HG03039 (cell line): ENCODE data around the gene CRYZL1.

Source experiments
- ATAC-seq: cut with Tn5 transposase; IDR thresholded peaks from one replicate; pipeline ENCODE4 v1.9.1; 2021; ENCODE audit warnings: mild to moderate bottlenecking, moderate library complexity; ENCODE audit not compliant: unreplicated experiment

CRYZL1 gene

DNA sequence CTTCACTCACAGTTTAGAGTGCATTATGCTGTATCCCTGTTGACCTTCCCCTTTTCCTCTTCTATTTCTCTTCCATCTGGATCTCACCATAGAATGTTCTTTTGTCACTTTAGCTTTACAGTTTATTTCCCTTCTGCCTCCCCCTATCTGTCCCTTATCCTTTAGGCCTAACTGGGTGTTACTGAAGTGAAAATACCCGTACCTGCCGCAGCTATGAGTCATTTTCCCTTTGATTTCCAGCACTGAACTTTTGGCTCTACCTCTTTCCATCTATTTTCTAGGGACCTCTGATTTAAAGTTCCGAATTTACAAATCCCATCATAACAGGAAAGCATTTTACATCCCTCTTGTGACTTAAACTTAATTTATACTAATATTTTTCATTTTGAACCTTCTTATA, 20.5 kb upstream of the CRYZL1 start:
- no peak for ATAC-seq

DNA sequence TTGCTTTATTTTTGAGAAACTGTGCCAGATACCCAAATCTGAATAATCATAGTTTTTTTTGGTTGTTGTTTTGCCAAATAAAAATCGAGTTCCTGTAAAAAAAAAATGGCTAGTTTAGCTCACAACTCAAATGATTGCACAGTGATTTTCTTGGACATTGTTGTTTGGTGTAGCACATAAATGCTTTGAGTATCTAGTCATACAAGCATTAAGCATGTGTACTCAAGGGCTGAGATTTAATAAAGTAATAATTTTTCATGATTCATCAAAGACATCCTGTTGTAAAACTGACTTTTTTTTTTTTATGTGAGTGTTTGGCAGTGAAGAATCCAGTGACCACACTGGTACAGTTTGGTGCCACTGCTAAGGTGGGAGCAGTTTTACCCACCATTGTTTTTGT, 19.6 kb upstream of the CRYZL1 start:
- ATAC-seq = no peak

DNA sequence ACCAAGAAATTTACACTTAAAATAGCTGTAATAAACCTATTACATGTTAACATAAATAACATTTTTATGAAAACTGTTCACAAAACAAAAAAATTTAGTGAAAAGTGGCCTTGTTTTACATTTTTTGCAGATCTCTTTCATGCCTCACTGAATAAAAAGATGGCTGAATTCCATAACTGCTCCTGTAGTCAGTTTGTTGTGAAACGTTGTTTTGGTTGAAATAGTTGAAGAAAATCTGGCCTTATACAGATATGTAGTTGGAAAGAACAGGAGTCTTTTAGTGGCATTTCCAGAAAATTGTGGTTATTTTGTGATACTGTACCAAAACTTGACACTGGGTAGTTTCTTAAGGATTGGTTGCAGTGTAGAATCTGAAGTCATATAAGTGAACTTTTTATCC, 18.9 kb upstream of the CRYZL1 start:
- ATAC-seq = no peak

DNA sequence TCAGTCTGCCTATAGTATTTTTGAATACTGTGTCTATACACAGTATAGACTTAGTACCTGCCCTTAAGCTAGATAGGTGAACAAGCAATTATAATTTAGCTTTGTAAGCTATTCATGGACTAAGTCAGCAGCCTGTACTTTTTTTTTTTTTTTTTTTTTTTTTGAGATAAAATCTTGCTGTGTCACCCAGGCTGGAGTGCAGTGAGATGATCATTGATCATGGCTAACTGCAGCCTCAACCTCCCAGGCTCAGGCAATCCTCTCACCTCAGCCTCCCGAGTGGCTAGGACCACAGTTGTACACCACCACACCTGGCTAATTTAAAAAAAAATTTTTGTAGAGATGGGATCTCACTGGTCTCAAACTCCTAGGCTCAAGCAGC, 18.0 kb upstream of the CRYZL1 start:
- ATAC-seq = no peak

DNA sequence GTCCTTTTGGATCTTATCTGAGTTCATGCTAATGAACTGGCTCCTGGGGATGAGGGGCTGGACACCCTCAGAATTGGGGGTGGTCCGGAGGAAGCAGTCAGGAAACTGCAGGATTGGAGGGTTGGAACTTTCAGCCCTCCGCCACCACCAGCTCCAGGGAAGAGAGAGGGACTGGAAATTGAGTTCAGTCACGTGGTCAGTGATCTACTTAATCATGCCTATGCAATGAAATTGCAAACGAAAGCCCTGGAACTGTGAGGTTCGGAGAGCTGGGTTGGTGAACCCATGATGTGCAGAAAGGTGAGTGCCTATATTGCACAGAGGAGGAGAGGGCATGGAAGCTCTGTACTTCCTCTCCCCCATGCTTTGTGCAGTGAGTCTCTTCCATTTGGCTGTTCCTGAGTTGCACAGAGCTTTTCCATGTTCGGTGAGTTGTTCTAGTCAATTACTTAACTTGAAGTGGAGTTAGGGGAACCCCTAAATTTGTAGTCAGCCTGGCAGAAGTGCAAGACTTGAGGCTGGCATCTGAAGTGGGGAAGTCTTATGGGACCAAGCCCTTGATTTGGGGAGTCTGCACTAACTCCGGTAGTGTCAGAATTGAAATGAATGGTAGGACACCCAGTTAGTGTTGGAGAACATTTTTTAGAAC, 17.5 kb upstream of the CRYZL1 start:
- no peak for ATAC-seq

DNA sequence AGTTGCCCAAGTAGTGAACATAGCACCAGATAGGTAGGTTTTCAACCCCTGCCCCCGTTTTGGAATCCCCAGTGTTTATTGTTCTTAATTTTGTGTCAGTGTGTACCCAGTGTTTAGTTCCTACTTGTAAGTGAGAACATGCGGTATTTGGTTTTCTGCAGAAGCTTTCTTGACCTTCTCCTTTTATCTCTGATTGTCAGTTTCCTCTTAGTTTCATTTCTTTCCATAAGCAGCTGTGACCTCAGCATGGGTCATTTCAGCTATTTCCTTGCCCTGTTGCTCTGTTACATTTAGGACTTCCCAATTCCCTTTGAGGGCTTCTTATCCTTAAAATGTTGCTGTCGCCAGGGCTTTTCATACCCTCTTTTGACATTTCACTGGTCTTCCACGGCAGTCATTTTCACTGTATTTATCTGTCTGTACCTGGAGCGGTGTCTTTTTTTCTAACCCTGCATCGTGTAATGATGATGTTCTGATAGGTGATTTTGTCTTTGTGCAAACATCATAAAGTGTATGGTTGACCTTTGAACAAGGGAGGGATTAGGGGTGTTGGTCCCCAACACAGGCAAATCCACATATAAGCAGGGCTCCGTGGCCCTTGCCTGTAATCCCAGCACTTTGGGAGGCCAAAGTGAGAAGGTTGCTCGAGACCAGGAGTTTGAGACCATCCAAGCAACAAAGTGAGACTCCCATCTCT, 15.7 kb upstream of the CRYZL1 start:
- ATAC-seq = no peak

DNA sequence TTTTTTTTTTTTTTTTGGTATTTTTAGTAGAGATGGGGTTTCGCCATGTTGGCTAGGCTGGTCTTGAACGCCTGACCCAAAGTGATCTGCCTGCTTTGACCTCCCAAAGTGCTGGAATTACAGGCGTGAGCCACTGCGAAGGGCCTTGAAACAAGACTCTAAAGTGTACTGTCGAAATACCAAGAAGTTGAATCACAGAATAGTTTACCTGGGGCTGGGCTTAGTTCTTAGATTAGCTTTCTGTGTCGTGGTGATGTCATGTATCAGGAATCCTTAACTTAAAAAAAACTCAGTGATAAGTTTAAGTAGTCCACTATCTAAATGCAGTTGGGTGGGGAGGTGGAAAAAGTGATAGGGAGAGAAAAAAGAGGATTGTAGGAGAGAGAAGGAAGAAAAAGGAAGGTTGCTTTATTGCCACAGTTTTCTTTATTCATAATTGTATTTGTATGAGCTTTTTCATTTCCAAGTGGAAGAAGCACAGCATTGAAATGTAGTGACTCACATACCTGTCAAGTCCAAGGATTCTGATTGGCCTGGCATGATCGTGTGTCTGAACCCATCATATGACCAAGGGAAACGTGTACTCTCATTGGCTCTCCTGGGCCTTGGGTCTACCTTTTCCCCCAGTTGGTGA, 14.2 kb upstream of the CRYZL1 start:
- no peak for ATAC-seq

DNA sequence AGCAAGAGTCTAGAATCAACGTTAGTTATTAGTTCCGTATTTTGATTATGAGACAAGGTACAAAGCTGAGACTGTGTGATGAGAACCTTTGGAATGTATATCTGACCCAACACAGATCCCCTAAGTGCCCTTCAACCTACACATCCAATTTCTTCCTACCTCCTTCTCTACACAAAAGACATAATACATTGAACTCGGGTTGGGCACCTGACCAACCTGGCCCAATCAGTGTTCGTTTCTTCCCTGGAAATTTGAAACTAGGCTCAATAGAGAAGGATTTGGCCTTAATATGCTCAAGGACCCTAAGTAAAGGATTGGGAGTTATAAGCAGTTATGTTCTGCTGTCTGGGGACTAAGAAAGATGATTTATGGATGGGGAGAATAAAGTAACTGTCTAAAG, 12.9 kb upstream of the CRYZL1 start:
- no peak for ATAC-seq

DNA sequence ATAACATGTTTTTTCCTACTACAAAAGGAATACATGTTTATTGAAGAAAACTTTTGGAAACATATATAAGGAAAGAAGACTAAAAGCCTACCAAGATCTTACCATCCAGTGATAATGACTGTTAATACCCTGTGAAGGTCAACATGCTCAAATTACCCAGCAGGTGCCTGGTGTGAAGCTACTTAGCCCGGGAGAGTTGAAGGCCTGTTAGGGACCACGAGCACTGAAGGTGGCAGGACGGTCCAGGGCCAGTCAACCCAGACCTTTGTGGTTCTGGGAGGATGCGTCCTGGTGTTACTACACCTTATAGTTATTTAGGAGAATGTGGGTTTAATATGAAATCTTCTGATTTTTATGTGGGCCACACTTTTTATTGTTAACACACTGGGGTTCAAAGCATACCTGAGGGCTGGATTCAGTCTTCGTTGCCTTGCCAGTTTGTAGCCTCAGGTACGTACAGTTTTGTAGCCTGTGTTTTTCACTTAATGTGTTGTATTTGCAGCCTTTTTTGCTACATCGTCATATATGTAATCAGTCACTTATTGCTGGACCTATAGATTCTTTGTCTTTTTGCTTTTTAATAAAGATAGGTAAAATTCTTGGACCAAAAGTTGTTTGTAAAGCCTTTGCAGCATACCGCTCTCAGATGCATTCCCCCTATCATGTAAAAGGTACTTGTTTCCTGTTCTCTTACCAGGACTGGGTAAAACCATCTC, 10.6 kb upstream of the CRYZL1 start:
- ATAC-seq = no peak

DNA sequence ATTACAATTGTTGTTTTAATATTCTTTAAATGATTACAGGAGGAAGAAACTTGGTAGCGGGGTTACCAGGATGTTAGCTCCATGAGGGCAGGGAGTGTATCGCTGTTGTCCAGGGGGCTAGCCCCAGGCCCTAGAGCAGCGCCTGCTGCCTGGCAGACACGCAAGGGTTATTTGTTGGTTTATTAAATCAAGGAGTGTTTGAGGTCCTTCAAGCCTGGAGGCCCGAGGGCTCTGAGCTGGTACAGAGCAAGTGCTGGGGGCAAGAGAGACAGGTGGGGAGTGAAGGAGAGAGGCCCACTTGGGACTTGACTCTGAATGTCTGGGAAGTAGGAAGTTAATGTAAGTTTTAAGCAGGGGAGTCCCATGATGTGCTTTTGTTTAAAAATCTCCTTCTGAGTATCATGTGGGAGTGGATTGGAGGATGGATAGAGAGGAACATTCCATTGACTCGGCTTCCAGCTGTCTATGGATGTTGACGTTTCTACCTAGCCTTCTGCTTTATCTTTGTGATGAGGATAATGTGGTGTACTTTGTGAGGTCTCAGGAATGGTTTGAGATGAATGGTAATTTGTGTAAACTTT, 9.5 kb upstream of the CRYZL1 start:
- ATAC-seq = no peak

DNA sequence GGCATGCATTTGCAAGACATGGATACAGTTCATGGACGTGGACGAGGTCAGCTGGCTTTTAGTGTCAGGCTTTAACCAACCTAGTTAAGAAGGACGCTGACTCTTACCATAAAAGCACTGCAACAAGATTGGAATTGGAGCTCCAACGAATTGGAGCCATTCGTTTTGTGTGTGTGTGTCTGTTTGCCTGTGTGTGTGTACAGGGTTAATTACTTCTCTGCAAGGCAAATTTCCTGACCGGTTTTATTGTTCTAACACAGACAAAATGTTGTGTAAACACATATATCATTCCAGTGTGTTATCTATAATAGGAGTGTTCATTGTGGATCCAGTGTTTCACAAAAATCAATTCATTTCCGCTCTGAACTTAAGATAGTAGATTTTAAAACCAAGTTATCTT, 8.7 kb upstream of the CRYZL1 start:
- ATAC-seq = no peak

DNA sequence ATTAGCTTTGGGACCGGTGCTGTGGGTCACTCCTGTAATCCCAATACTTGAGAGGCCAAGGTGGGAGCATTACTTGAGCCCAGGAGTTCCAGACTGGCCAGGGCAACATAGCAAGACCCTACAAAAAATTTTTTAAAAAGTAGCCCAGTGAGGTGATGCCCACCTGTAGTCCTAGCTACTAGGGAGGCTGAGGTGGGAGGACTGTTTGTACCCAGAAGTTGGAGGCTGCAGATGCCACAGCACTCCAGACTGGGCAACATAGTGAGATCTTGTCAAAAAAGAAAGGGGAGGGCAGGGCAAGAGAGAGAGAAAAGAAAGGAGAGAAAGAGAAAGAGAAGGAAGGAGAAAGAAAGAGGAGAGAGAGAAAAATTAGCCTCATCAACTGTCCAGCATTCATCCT, 7.0 kb upstream of the CRYZL1 start:
- ATAC-seq = no peak

DNA sequence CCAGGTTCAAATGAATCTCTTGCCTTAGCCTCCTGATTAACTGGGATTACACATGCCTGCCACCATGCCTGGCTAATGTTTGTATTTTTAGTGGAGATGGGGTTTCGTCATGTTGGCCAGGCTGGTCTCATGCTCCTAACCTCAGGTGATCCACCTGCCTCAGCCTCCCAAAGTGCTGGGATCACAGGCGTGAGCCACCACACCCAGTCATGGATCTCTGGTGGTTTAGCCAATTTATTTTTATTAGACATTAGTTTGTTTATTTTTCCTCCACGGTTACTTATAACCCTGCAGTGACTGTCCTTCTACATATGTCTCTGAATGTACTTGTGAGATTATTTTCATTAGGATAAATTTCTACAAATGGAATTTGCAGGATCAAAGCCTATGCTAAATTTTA, 6.0 kb upstream of the CRYZL1 start:
- no peak for ATAC-seq

DNA sequence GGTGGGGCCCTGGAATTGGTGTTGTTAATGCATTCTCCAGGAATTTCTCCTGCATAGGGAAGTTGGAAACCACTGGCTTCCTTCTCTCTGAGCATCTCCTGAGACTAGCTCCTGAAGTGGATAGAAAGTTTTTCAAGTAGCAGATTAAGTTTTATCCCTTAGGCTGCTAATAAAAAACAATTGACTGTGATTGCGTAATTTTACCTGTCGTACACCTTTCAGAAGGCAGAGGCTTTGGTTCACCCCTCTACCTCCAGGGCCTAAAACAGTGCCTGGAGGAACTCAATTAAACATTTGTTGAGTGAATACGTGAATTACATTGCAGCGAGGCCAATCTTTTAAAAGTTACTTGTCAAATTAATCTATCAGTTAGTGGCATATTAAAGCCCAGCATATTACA, 4.2 kb upstream of the CRYZL1 start:
- ATAC-seq = no peak

DNA sequence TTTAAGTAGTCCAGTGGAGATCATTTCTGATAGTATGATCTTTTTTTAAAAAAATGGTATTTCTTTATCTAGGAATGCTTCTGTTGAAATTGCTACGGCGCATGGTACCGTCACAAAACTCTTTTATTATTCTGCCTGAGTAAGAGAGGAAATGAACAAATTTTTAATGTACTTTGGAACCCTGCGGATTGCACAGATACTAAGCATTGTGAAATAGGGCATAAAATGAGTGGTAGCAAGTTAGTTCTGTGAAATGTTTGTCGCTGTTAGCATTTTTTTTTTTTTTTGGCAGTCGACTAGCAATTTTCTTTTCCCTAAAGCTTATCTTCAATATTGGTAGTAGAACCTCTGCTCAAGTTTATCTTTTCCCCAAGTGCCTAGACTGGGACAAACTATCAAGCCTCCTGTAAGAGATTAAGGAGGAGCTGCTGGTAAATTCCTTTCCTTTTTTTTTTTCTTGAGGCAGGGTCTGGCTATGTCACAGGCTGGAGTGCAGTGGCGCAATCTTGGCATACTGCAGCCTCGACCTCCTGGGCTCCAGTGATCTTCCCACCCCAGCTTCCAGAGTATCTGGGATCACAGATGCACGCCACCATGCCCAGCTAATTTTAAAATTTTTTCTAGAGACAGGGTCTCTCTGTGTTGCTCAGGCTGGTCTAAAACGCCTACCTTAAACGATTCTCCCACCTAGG, 3.0 kb upstream of the CRYZL1 start:
- ATAC-seq = no peak

DNA sequence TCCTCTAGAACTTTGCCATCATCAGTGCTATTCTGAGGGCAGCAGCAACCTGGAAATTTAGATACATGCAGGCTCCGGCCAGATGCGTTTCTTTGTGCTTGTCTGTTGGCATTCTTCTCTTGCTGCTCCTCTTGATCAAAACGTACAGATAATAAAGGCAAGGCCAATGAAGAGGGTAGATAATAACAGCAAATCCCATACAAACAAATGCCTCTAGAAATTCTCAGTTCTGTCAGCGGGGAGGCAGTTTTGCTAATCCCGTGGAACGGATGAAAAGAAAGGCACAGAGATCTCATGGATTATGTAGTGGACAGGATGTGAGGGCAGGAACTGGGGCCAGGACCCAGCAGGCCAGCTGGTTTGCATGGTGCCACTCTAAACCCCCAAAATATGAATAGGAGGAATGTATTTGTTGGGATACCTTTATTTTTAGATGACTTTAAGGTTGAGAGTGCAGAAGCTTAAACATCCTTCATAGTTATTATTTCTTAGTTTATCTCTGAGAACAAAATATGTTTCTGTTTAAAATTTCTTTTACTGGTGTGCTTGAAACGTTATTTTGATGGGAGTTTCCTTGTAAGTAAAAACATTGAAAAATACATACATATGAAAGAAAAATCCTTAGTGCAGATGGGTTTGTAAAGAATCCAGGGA, 2.2 kb upstream of the CRYZL1 start:
- ATAC-seq = no peak

DNA sequence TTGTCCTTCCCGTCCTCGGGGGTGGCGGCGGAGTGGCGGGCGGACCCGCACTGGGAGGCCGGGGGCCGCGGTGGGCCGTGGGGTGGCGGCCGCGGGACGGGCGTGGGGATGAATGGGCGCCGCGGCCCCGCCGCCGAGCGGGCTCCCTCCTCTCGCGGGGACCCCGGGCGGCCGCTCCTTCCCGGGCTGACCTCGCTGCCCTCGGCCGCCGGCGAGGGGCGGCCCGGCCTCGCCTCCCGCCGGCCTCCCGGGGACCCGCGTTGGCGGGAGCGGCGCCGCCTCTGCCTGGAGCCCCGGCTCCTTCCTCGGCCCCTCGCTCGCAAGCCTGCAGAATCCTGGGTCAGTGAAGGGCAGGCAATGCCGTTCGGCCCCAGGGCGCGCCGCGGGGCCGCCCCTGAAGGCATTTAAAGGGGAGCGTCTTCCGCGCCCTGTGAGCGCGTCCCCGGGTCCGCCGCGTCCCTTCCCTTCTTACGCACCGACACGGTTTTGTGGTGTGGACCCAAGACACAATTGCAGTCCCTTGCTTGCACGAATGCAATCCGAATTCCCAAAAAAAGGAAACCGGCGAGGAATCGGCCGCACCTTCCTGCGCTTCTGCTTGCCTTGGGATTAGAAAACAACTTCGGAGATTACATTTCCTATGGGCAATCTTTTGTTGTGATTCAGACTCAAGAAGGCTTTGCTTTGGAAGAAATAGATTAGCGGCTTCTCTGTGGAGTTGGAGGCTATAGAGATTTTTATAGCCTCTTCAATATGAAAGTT, 1.5 kb upstream of the CRYZL1 start:
- no peak for ATAC-seq

DNA sequence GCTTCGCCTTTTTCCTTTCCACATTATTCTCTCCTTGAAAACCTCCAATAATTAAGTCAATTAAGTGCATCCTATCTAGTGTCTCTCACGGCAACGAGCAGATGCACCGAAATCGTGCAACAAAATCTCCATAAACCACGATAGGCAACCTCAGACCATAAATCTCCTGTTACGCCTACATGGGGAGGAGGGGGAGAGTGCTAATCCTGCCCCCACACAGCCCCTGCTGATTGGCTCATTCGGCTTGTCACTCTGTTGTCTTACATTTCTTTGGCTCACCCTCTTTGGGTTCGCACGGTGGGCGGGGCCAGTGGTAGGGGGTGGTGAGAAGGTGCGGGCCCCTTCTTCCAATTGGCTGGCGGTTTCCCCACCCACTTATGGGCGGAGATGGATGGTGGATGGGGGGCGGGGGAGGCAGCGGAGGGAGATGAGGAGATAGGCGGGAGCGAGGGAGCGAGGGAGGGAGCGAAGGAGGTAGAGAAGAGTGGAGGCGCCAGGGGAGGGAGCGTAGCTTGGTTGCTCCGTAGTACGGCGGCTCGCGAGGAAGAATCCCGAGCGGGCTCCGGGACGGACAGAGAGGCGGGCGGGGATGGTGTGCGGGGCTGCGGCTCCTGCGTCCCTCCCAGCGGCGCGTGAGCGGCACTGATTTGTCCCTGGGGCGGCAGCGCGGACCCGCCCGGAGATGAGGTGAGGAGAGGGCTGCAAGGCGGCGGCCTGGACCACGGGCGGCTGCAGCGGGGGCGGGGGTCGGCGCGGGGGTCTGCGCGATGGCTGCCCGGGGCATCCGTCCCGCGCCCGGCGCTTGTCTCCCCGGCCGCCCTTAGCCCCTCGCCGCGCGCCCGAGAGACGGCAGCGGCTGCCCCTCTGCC, 720 bp upstream of the CRYZL1 start, which contains the start of gene ITSN1:
Gene ITSN1, plus strand, starts transcription at position 475 of the 869 bp plus-strand sequence. CDS start 76,328 bp downstream, outside the sequence.
- peak; percentile 84 for ATAC-seq
